Measurements from ENCODE around the gene CDC42EP5.

CDC42EP5 gene

GRCh38 chr19:54426291-54426931, 46.7 kb downstream of the CDC42EP5 start:
- DNase-seq (ENCODE audit: low spot score), result no peak

- DNase-seq (ENCODE audit: low spot score), result no peak
Observed at GRCh38 chr19:54425382-54425723, 47.7 kb downstream of the CDC42EP5 start.

DNA sequence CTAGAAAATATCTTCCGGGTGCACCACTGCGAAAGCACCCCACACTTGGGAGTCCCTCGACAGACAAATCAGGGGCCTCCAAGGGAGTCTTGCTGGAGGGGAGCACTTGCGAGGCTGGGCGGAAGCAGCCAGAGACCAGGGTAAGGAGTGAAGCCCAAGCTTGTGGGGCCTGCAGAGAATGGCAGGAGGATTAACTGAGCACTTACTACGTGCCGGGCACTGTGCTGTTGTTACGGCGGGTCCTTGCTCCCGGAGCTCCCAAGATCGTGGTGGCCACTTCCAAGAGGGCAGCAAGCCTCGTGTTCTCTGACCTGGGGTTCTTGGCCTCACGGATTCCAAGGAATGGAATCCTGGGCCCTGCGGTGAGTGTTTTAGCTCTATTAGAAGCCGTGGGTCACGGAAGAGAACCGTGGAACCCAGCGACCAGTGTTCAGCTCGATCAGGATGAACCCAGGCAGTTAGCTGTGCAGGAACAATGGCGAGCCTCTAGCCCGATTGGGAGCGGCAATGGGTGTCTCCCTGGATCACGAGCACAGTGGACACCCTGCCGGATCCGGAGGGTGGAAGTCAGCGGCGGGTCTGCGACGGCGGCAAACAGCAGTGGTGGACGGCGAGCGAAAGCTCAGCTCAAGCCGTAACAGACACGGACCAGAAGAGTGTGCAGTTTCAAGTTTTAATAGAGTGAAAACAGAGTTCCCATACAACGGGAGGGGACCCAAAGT, 48.3 kb downstream of the CDC42EP5 start:
- no peak for DNase-seq (ENCODE audit: low spot score)

GRCh38 chr19:54424201-54424600, 48.9 kb downstream of the CDC42EP5 start:
- no peak for DNase-seq (ENCODE audit: low spot score)

DNA sequence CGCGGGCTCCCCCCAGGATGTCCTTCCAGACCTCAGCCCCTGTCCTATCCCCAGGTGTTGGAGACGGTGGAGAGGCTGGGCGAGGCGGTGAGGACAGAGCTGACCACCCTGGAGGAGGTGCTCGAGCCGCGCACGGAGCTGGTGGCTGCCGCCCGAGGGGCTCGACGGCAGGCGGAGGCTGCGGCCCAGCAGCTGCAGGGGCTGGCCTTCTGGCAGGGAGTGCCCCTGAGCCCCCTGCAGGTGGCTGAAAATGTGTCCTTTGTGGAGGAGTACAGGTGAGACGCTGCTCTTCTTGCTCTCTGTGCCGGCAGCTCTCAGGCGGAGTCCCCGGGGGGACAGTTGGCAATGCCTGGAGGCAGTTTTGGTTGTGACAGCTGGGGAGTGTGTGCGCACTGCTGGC, 51.0 kb downstream of the CDC42EP5 start:
- DNase-seq (ENCODE audit: low spot score), result no peak

- DNase-seq (ENCODE audit: low spot score), result no peak
Observed at GRCh38 chr19:54421521-54421920, 51.6 kb downstream of the CDC42EP5 start.

GRCh38 chr19:54421169-54421516, 52.0 kb downstream of the CDC42EP5 start:
- DNase-seq (ENCODE audit: low spot score), result no peak

DNA sequence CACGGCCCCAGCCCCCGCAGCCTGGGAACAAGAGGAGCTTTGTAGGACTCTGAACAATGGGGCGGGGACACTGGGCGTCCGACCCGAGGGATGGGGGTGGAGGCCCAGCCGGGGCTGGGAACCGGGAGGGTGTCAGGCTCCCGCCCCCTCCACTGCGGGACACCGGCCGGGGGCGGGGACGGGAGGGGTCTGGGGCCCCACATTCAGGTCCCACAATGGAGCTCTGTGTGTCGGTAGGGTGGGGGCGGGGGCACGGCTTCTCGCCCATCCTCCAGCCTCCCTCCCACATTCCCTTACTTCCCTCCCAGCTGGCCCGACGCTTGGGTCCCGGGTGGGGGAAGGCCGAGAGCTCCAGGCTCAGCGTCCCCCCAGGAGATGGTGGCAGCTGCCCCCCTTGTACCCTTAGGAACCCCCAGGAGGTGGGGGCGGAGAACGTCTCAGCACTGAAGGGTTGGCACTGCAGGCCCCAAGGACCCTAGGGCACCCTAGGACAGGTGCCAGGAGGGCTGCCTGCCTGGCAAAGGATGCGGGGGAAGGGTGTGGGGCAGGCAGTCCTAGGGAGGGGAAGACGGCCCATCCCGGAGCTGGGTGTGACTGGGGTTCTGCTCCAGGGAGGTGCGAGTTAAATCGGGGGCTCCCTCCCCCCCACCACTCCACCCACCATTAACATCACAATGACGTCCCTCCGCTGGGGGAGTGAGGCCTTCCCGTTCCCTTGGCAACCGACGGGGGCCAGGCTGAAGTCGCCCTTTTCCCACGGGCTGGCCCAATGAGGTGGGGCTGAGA, 52.5 kb downstream of the CDC42EP5 start:
- no peak for DNase-seq (ENCODE audit: low spot score)

GRCh38 chr19:54420068-54420382, 53.1 kb downstream of the CDC42EP5 start:
- no peak for DNase-seq (ENCODE audit: low spot score)

GRCh38 chr19:54418930-54419800, 53.9 kb downstream of the CDC42EP5 start:
- DNase-seq (ENCODE audit: low spot score), result no peak

DNA sequence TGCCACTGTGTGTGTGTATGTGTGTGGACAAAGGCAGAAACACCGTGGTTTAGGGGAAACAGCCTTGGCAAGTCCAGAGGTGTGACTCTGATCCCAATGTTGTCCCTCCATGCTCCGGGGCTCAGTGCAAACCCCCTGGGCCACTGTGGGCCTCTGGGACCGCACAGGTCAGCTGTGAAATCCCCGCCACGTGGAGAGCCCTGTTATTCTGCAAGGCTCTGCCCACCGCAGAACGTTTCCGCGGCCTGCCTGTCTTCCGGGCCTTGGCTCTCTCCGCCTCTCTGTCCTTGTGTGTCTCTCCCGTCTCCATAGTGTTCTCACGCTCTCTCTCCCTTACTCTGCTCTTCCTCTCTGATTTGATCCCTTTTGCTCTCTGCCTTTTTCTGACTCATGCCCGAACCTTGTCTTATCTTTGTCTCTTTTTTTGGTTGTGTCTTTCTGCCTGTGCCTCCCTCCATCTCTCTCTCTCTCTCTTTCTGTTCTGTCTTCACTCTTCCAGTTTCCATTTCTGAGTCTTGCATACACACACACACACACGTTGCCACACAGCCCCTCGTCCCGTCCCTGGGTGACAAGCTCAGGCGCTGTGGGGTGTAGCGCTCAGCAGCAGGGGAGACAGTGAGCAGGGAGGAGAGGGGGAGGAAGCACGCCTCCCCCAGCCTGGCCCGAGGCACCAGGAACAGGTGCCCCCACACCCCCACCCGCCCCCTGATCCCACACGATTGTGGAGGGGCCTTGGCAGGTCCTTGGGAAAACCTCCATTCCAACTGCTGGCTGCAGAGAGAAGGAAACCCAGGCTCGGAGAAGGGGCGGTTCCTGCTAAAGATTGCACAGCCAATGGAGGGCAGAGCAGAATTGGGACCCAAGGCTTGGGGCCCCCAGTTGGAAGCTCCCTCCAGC, 54.8 kb downstream of the CDC42EP5 start:
- DNase-seq (ENCODE audit: low spot score), result no peak

- DNase-seq (ENCODE audit: low spot score), result no peak
Observed at GRCh38 chr19:54416695-54417491, 56.2 kb downstream of the CDC42EP5 start.

DNA sequence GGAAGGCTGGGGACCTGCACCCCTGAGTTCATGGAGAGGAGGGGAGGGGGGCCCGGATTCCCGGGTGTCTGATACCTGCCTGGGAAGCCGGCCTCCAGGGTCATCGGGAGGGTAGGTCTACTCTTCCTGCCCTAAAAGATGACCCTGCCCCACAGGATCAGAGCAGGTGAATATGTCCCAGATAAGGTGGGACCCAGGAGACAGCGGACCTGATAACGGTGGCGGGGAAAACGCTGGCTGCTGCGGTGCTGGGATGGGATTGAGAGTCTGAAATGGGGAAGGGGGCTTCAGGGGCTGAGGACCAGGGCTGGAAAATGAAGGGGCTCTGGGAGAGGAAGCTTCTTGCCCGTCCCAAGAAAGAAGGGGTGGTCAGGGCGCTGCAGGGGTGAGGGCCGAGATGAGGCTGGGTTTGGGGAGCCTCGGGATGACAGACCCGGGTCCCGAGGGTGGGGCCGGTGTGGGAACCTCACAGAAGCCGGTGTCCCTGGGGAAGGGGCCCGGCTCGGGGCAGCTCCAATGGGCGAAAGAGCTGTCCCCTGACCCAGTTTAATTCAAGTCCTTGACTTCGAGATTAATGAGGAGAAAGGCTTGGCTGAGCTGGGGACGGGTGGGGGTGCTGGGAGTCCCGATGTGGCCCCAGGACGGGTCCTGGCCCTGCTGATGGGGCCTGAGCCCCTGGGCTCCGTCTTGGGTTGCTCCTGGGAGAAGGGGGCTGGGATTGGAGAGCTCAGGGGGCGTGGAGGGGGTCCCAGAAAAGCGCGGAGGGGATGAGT, 57.0 kb downstream of the CDC42EP5 start:
- no peak for DNase-seq (ENCODE audit: low spot score)

GRCh38 chr19:54415208-54415900, 57.7 kb downstream of the CDC42EP5 start, which contains the start of gene TTYH1:
Gene TTYH1 (plus strand): TSS chr19:54415464. CDS start chr19:54415553, 89 bp downstream.
- DNase-seq (ENCODE audit: low spot score), result no peak
